GM18511 (cell line): ENCODE measurements around the gene ATP6V1G3.
"Not testable (repeated sequence)": the region's sequence is repeated elsewhere in the genome, so short reads cannot be mapped to it uniquely, and the experiment has no call there.

Source experiments
- ATAC-seq: cut with Tn5 transposase; IDR thresholded peaks from one replicate; pipeline ENCODE4 v1.9.1; 2021; ENCODE audit warnings: mild to moderate bottlenecking, moderate library complexity; ENCODE audit not compliant: unreplicated experiment

ATP6V1G3 gene

GRCh38 chr1:198540580-198540979 lies at the start of gene ATP6V1G3:
Gene ATP6V1G3, minus strand, starts transcription at chr1:198540680. Its CDS starts 30 bp downstream, at chr1:198540650.
- ATAC-seq = no peak

- ATAC-seq = no peak
Measured at GRCh38 chr1:198588845-198589244, 48.4 kb upstream of the ATP6V1G3 start.

- no peak for ATAC-seq
Measured at GRCh38 chr1:198584163-198584562, 43.7 kb upstream of the ATP6V1G3 start.

- ATAC-seq = not testable (repeated sequence)
Measured at GRCh38 chr1:198583209-198583802, 42.8 kb upstream of the ATP6V1G3 start.

- ATAC-seq = no peak
Measured at GRCh38 chr1:198577444-198577843, 37.0 kb upstream of the ATP6V1G3 start.

- ATAC-seq = peak; percentile 86
Measured at GRCh38 chr1:198575798-198576641, 35.5 kb upstream of the ATP6V1G3 start.

- ATAC-seq = no peak
Measured at GRCh38 chr1:198575292-198575691, 34.8 kb upstream of the ATP6V1G3 start.

GRCh38 chr1:198574325-198574724 lies 33.8 kb upstream of the ATP6V1G3 start:
- no peak for ATAC-seq

- no peak for ATAC-seq
Measured at GRCh38 chr1:198564716-198565115, 24.2 kb upstream of the ATP6V1G3 start.

GRCh38 chr1:198564157-198564556 lies 23.7 kb upstream of the ATP6V1G3 start:
- no peak for ATAC-seq

- no peak for ATAC-seq
Measured at GRCh38 chr1:198563583-198563982, 23.1 kb upstream of the ATP6V1G3 start.

GRCh38 chr1:198560161-198560560 lies 19.7 kb upstream of the ATP6V1G3 start:
- no peak for ATAC-seq

GRCh38 chr1:198559362-198559761 lies 18.9 kb upstream of the ATP6V1G3 start:
- no peak for ATAC-seq

GRCh38 chr1:198558402-198558801 lies 17.9 kb upstream of the ATP6V1G3 start:
- no peak for ATAC-seq

GRCh38 chr1:198556971-198557370 lies 16.5 kb upstream of the ATP6V1G3 start:
- ATAC-seq = peak; percentile 98

GRCh38 chr1:198552668-198553416 lies 12.4 kb upstream of the ATP6V1G3 start:
- ATAC-seq = no peak

GRCh38 chr1:198550941-198551524 lies 10.6 kb upstream of the ATP6V1G3 start:
- ATAC-seq = no peak

GRCh38 chr1:198549866-198550265 lies 9.4 kb upstream of the ATP6V1G3 start:
- peak; percentile 91 for ATAC-seq

GRCh38 chr1:198548890-198549289 lies 8.4 kb upstream of the ATP6V1G3 start:
- ATAC-seq = no peak

- no peak for ATAC-seq
Measured at GRCh38 chr1:198545156-198545555, 4.7 kb upstream of the ATP6V1G3 start.

GRCh38 chr1:198544265-198544664 lies 3.8 kb upstream of the ATP6V1G3 start:
- no peak for ATAC-seq
